Measurements from ENCODE around the gene MTNR1A.
"Not testable (repeated sequence)": the region's sequence is repeated elsewhere in the genome, so short reads cannot be mapped to it uniquely, and the experiment has no call there.

Gene MTNR1A

GRCh38 chr4:186561748-186562147 is 6.4 kb upstream of the MTNR1A start:
- no peak for DNase-seq (ENCODE audit: low spot score)

GRCh38 chr4:186560647-186561046 is 5.3 kb upstream of the MTNR1A start:
- DNase-seq (ENCODE audit: low spot score) = no peak

GRCh38 chr4:186557486-186557885 is 2.1 kb upstream of the MTNR1A start:
- no peak for DNase-seq (ENCODE audit: low spot score)

GRCh38 chr4:186557061-186557460 is 1.7 kb upstream of the MTNR1A start:
- DNase-seq (ENCODE audit: low spot score) = no peak

GRCh38 chr4:186554539-186554913 is 841 bp downstream of the MTNR1A start:
- DNase-seq (ENCODE audit: low spot score) = no peak

GRCh38 chr4:186553717-186554116 is 1.6 kb downstream of the MTNR1A start:
- DNase-seq (ENCODE audit: low spot score) = no peak

- DNase-seq (ENCODE audit: low spot score) = no peak
Measured at GRCh38 chr4:186551849-186552248, 3.5 kb downstream of the MTNR1A start.

- no peak for DNase-seq (ENCODE audit: low spot score)
Measured at GRCh38 chr4:186545436-186545835, 9.9 kb downstream of the MTNR1A start.

- DNase-seq (ENCODE audit: low spot score) = no peak
Measured at GRCh38 chr4:186543206-186543605, 12.2 kb downstream of the MTNR1A start.

GRCh38 chr4:186541801-186542200 is 13.6 kb downstream of the MTNR1A start:
- no peak for DNase-seq (ENCODE audit: low spot score)

GRCh38 chr4:186537843-186538521 is 17.4 kb downstream of the MTNR1A start:
- no peak for DNase-seq (ENCODE audit: low spot score)

GRCh38 chr4:186536285-186536684 is 19.1 kb downstream of the MTNR1A start:
- no peak for DNase-seq (ENCODE audit: low spot score)

GRCh38 chr4:186534056-186534455 is 21.3 kb downstream of the MTNR1A start:
- DNase-seq (ENCODE audit: low spot score) = no peak

- DNase-seq (ENCODE audit: low spot score) = not testable (repeated sequence)
Measured at GRCh38 chr4:186523927-186524326, 31.4 kb downstream of the MTNR1A start.

- DNase-seq (ENCODE audit: low spot score) = no peak
Measured at GRCh38 chr4:186516287-186516686, 39.1 kb downstream of the MTNR1A start.

- DNase-seq (ENCODE audit: low spot score) = no peak
Measured at GRCh38 chr4:186514271-186514950, 41.0 kb downstream of the MTNR1A start.

- not testable (repeated sequence) for DNase-seq (ENCODE audit: low spot score)
Measured at GRCh38 chr4:186504771-186505170, 50.6 kb downstream of the MTNR1A start.

- no peak for DNase-seq (ENCODE audit: low spot score)
Measured at GRCh38 chr4:186502231-186502630, 53.1 kb downstream of the MTNR1A start.

- no peak for DNase-seq (ENCODE audit: low spot score)
Measured at GRCh38 chr4:186501554-186501953, 53.8 kb downstream of the MTNR1A start.

- no peak for DNase-seq (ENCODE audit: low spot score)
Measured at GRCh38 chr4:186500721-186501304, 54.6 kb downstream of the MTNR1A start.

- DNase-seq (ENCODE audit: low spot score) = no peak
Measured at GRCh38 chr4:186499467-186499866, 55.9 kb downstream of the MTNR1A start.

GRCh38 chr4:186497043-186497442 is 58.3 kb downstream of the MTNR1A start:
- DNase-seq (ENCODE audit: low spot score) = no peak

- DNase-seq (ENCODE audit: low spot score) = no peak
Measured at GRCh38 chr4:186494496-186494895, 60.9 kb downstream of the MTNR1A start.

Measured in CD4-positive, alpha-beta T cell treated with Interleukin-15 for 4 hours (primary cell).